Liver (tissue), 3 donors: ENCODE data around the gene TCF12.

Experiments used
- EGR1 ChIP-seq, 2 donors: IDR thresholded peaks; 2 replicates each; pipeline ENCODE4 v1.6.1; 2016 to 2018; ENCODE audit warnings: antibody characterized with exemption in 2 of 2, low read depth in 2 of 2
- FOXA1 ChIP-seq: IDR thresholded peaks from 2 replicates; pipeline ENCODE4 v1.6.1; 2016; ENCODE audit warnings: antibody characterized with exemption
- GABPA ChIP-seq, 2 donors: IDR thresholded peaks in 1 of 2; conservative IDR thresholded peaks in 1 of 2; 2 replicates each; pipeline ENCODE4 v1.6.1; 2016; ENCODE audit warnings: antibody characterized with exemption in 2 of 2, mild to moderate bottlenecking in 1 of 2, moderate library complexity in 1 of 2
- NR2F2 ChIP-seq: IDR thresholded peaks from 2 replicates; pipeline ENCODE4 v1.6.1; 2016; ENCODE audit warnings: antibody characterized with exemption
- RAD21 ChIP-seq, 2 donors: IDR thresholded peaks; 2 replicates each; pipeline ENCODE4 v1.6.1; 2016; ENCODE audit warnings: antibody characterized with exemption in 2 of 2, mild to moderate bottlenecking in 2 of 2
- TAF1 ChIP-seq: conservative IDR thresholded peaks from 2 replicates; pipeline ENCODE4 v1.6.1; 2016; ENCODE audit warnings: antibody characterized with exemption, mild to moderate bottlenecking
- TF ChIP-seq, protein P1 (sequence below): fragments of 150-350 bp; IDR thresholded peaks from 2 replicates; pipeline ENCODE4 v1.5.1; 2017; ENCODE audit warnings: improper control_type of control experiment, low read depth, low read length; ENCODE audit not compliant: missing input control
- TF ChIP-seq, protein P2 (sequence below): IDR thresholded peaks from 2 replicates; pipeline ENCODE4 v1.6.1; 2016; ENCODE audit warnings: antibody characterized with exemption
- TF ChIP-seq, protein P3 (sequence below): IDR thresholded peaks from 2 replicates; pipeline ENCODE4 v1.6.1; 2016; ENCODE audit warnings: antibody characterized with exemption
- donor health status: healthy.
- donor health status: healthy.

DNA sequence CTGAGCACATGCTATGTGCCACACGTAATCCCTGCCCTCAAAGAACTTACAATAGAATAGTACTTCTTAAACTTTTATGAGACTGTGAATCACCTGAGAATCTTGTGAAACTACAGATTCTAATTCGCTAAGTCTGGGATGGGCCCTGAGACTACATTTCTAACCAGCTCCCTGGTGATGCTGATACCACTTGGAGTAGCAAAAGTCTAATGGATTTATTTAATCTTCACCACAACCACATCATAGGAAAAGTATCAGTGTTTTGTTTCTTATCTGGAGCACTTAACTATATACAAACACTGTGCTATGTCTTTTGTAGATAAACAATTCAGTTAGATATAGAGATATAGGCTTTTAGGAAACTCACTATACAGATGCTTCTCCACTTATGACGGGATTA lies 23.8 kb upstream of the TCF12 start:
- TF ChIP-seq RAD21 (IDR thresholded peaks at IDR 0.05) = no peak
- TF ChIP-seq, protein P1, sequence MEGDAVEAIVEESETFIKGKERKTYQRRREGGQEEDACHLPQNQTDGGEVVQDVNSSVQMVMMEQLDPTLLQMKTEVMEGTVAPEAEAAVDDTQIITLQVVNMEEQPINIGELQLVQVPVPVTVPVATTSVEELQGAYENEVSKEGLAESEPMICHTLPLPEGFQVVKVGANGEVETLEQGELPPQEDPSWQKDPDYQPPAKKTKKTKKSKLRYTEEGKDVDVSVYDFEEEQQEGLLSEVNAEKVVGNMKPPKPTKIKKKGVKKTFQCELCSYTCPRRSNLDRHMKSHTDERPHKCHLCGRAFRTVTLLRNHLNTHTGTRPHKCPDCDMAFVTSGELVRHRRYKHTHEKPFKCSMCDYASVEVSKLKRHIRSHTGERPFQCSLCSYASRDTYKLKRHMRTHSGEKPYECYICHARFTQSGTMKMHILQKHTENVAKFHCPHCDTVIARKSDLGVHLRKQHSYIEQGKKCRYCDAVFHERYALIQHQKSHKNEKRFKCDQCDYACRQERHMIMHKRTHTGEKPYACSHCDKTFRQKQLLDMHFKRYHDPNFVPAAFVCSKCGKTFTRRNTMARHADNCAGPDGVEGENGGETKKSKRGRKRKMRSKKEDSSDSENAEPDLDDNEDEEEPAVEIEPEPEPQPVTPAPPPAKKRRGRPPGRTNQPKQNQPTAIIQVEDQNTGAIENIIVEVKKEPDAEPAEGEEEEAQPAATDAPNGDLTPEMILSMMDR = no peak
- TF ChIP-seq NR2F2 = no peak
- TF ChIP-seq TAF1 = no peak
- no peak for TF ChIP-seq GABPA (IDR thresholded peaks at IDR 0.05 in 1 of 2, conservative IDR thresholded peaks at IDR 0.05 in 1 of 2)
- TF ChIP-seq, protein P2, sequence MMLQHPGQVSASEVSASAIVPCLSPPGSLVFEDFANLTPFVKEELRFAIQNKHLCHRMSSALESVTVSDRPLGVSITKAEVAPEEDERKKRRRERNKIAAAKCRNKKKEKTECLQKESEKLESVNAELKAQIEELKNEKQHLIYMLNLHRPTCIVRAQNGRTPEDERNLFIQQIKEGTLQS = no peak
- TF ChIP-seq, protein P3, sequence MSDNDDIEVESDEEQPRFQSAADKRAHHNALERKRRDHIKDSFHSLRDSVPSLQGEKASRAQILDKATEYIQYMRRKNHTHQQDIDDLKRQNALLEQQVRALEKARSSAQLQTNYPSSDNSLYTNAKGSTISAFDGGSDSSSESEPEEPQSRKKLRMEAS = no peak
- TF ChIP-seq EGR1 (IDR thresholded peaks at IDR 0.05; ENCODE audit: low read depth in 2 of 2) = no peak
- TF ChIP-seq FOXA1 = no peak
